WTC11 (cell line): ENCODE measurements around the gene AGAP5. TPM values are rescaled to one million over a fixed set of nuclear protein-coding genes. Genes with fewer than 3 reads are reported as not detected.
"Not testable (repeated sequence)": the region's sequence is repeated elsewhere in the genome, so short reads cannot be mapped to it uniquely, and the experiment has no call there.

Experiments used
- ATAC-seq: fragments of 200-7000 bp; cut with Tn5 transposase; 2 replicates; pipeline ENCODE4 v1.10.0; 2021; ENCODE audit warnings: mild to moderate bottlenecking, moderate library complexity
- CTCF ChIA-PET: fragments of 300-600 bp; sonication (Branson Sonifier 250); formaldehyde crosslinking; loops from one replicate; lab custom pipeline; 2021; ENCODE audit warnings: antibody characterized with exemption; lab: Charles Lee
- POLR2A ChIA-PET: fragments of 350-600 bp; sonication (Branson Sonifier 250); formaldehyde crosslinking; loops from one replicate; lab custom pipeline; 2021; ENCODE audit warnings: antibody characterized with exemption; lab: Charles Lee
- DNase-seq: peaks from one replicate; pipeline ENCODE4 v3.0.0; 2021; ENCODE audit warnings: low spot score
- H3K27ac Mint-ChIP-seq: 2 replicates; pipeline ENCODE4 v1.8.0; 2021; ENCODE audit warnings: mixed read lengths
- H3K27me3 Mint-ChIP-seq: 2 replicates; pipeline ENCODE4 v1.8.0; 2021; ENCODE audit warnings: low read depth, mild to moderate bottlenecking, moderate library complexity, mixed read lengths
- H3K36me3 Mint-ChIP-seq: 2 replicates; pipeline ENCODE4 v1.8.0; 2021; ENCODE audit warnings: mixed read lengths
- H3K4me1 Mint-ChIP-seq: 2 replicates; pipeline ENCODE4 v1.8.0; 2022; ENCODE audit warnings: mixed read lengths
- H3K4me3 Mint-ChIP-seq: 2 replicates; pipeline ENCODE4 v1.8.0; 2021; ENCODE audit warnings: mild to moderate bottlenecking, moderate library complexity, mixed read lengths
- H3K9me3 Mint-ChIP-seq: 2 replicates; pipeline ENCODE4 v1.8.0; 2021; ENCODE audit warnings: mixed read lengths
- CREM ChIP-seq: sonication (generic); formaldehyde crosslinking; IDR thresholded peaks from 2 replicates; pipeline ENCODE4 v1.8.1; 2022; ENCODE audit warnings: mild to moderate bottlenecking, missing genetic modification reagents, moderate library complexity
- FOXJ3 ChIP-seq: sonication (generic); formaldehyde crosslinking; IDR thresholded peaks from 2 replicates; pipeline ENCODE4 v1.9.0; 2021; ENCODE audit warnings: missing genetic modification reagents, mild to moderate bottlenecking, borderline replicate concordance
- FOXK1 ChIP-seq: sonication (generic); formaldehyde crosslinking; IDR thresholded peaks from 2 replicates; pipeline ENCODE4 v1.8.0; 2022; ENCODE audit warnings: mild to moderate bottlenecking, moderate library complexity, missing genetic modification reagents
- GABPB1 ChIP-seq: sonication (generic); formaldehyde crosslinking; IDR thresholded peaks from 2 replicates; pipeline ENCODE4 v1.8.1; 2023; ENCODE audit warnings: mild to moderate bottlenecking, missing genetic modification reagents
- JAZF1 ChIP-seq: fragments of 250-450 bp; sonication (Bioruptor Pico); IDR thresholded peaks from 2 replicates; pipeline ENCODE4 v1.9.0; 2021; ENCODE audit warnings: moderate library complexity, mild to moderate bottlenecking, inconsistent platforms
- NFYB ChIP-seq: sonication (generic); formaldehyde crosslinking; conservative IDR thresholded peaks from 2 replicates; pipeline ENCODE4 v1.8.0; 2022; ENCODE audit warnings: low read depth, missing genetic modification reagents
- RORB ChIP-seq: fragments of 250-450 bp; sonication (Bioruptor Pico); IDR thresholded peaks from 2 replicates; pipeline ENCODE4 v1.9.0; 2021; ENCODE audit warnings: mild to moderate bottlenecking
- SOX15 ChIP-seq: fragments of 250-450 bp; sonication (Bioruptor Pico); IDR thresholded peaks from 2 replicates; pipeline ENCODE4 v1.9.0; 2021; ENCODE audit warnings: mild to moderate bottlenecking
- TCF7 ChIP-seq: sonication (generic); formaldehyde crosslinking; IDR thresholded peaks from 2 replicates; pipeline ENCODE4 v1.8.0; 2022; ENCODE audit warnings: mild to moderate bottlenecking, low read depth, missing genetic modification reagents, moderate library complexity
- ZNF532 ChIP-seq: fragments of 250-450 bp; sonication (Bioruptor Pico); IDR thresholded peaks from 2 replicates; pipeline ENCODE4 v1.9.0; 2021; ENCODE audit warnings: mild to moderate bottlenecking, borderline replicate concordance
- total RNA-seq: library from RNA; stranded (reverse); gene quantifications from 3 replicates; pipeline ENCODE4 v1.2.3, GENCODE V29; 2021
- TF ChIP-seq, protein P1 (sequence below): sonication (generic); formaldehyde crosslinking; IDR thresholded peaks from 2 replicates; pipeline ENCODE4 v1.8.1; 2022; ENCODE audit warnings: mild to moderate bottlenecking, moderate library complexity, missing genetic modification reagents
- TF ChIP-seq, protein P2 (sequence below): sonication (generic); formaldehyde crosslinking; IDR thresholded peaks from 2 replicates; pipeline ENCODE4 v1.8.1; 2023; ENCODE audit warnings: mild to moderate bottlenecking, missing genetic modification reagents, borderline replicate concordance
- TF ChIP-seq, protein P3 (sequence below): fragments of 250-450 bp; sonication (Bioruptor Pico); IDR thresholded peaks from 2 replicates; pipeline ENCODE4 v1.9.0; 2021; ENCODE audit warnings: moderate library complexity, mild to moderate bottlenecking, inconsistent platforms, borderline replicate concordance
- TF ChIP-seq, protein P4 (sequence below): sonication (generic); formaldehyde crosslinking; conservative IDR thresholded peaks from 2 replicates; pipeline ENCODE4 v1.8.1; 2023; ENCODE audit warnings: mild to moderate bottlenecking, low read depth, missing genetic modification reagents, moderate library complexity
- TF ChIP-seq, protein P5 (sequence below): sonication (generic); formaldehyde crosslinking; IDR thresholded peaks from 2 replicates; pipeline ENCODE4 v1.8.1; 2022; ENCODE audit warnings: mild to moderate bottlenecking, missing genetic modification reagents, moderate library complexity, borderline replicate concordance
- TF ChIP-seq, protein P6 (sequence below): sonication (generic); formaldehyde crosslinking; conservative IDR thresholded peaks from 2 replicates; pipeline ENCODE4 v1.8.1; 2022; ENCODE audit warnings: mild to moderate bottlenecking, missing genetic modification reagents
- TF ChIP-seq, protein P7 (sequence below): fragments of 250-450 bp; sonication (Bioruptor Pico); IDR thresholded peaks from 2 replicates; pipeline ENCODE4 v1.9.0; 2021; ENCODE audit warnings: mild to moderate bottlenecking

Gene AGAP5
- total RNA-seq, 1 experiment from 2014 or later, result 7.5 TPM

DNA sequence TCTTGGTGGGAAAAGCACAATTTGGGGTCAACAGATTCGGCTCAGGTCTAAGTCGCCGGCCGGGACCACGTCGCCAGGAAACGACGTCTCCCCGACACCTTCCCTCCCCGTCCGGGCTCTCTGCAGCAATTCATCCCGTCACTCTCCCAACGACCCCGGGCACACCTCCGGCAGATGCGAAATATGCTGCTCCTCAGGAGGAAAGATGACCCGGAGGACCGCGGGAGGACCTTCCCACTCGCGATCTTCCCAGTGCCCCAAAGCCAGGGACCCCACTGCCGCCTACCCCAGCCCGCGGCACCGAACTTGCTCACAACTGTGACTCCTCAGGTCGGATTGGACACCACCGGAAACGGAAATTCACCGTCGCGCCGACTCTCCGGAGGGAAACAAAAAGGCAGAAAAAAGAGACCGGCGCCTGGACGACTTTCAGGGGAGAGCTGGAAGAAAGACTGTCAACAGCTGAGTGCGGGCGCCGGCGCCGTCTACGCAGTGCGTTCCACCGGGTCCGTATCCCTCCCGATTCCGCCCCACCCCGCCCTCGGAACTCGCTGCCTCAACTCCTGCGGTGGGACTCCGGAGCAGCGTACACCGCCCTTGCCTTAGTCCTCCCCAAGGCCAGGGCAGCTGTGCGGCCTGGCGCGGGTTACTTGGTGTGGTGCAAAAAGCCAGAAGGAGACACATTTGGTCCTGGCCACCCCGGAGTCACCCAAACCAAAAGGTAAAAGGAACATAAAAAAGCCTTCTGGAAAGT is 32.4 kb upstream of the AGAP5 start (continued):
- TF ChIP-seq, protein P1, sequence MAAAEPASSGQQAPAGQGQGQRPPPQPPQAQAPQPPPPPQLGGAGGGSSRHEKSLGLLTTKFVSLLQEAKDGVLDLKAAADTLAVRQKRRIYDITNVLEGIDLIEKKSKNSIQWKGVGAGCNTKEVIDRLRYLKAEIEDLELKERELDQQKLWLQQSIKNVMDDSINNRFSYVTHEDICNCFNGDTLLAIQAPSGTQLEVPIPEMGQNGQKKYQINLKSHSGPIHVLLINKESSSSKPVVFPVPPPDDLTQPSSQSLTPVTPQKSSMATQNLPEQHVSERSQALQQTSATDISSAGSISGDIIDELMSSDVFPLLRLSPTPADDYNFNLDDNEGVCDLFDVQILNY (CRISPR knock-in tag), result peak; percentile 32; the same call in 1 of the 2 replicates
- TF ChIP-seq TCF7 (no peak), CREM (CRISPR knock-in tag) (peak; percentile 89), SOX15 (CRISPR knock-in tag) (no peak), GABPB1 (CRISPR knock-in tag) (peak; percentile 94), FOXK1 (CRISPR knock-in tag) (peak; percentile 80; the same call in 1 of the 2 replicates)
- TF ChIP-seq, protein P2, sequence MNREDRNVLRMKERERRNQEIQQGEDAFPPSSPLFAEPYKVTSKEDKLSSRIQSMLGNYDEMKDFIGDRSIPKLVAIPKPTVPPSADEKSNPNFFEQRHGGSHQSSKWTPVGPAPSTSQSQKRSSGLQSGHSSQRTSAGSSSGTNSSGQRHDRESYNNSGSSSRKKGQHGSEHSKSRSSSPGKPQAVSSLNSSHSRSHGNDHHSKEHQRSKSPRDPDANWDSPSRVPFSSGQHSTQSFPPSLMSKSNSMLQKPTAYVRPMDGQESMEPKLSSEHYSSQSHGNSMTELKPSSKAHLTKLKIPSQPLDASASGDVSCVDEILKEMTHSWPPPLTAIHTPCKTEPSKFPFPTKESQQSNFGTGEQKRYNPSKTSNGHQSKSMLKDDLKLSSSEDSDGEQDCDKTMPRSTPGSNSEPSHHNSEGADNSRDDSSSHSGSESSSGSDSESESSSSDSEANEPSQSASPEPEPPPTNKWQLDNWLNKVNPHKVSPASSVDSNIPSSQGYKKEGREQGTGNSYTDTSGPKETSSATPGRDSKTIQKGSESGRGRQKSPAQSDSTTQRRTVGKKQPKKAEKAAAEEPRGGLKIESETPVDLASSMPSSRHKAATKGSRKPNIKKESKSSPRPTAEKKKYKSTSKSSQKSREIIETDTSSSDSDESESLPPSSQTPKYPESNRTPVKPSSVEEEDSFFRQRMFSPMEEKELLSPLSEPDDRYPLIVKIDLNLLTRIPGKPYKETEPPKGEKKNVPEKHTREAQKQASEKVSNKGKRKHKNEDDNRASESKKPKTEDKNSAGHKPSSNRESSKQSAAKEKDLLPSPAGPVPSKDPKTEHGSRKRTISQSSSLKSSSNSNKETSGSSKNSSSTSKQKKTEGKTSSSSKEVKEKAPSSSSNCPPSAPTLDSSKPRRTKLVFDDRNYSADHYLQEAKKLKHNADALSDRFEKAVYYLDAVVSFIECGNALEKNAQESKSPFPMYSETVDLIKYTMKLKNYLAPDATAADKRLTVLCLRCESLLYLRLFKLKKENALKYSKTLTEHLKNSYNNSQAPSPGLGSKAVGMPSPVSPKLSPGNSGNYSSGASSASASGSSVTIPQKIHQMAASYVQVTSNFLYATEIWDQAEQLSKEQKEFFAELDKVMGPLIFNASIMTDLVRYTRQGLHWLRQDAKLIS (CRISPR knock-in tag), result no peak
- TF ChIP-seq, protein P3, sequence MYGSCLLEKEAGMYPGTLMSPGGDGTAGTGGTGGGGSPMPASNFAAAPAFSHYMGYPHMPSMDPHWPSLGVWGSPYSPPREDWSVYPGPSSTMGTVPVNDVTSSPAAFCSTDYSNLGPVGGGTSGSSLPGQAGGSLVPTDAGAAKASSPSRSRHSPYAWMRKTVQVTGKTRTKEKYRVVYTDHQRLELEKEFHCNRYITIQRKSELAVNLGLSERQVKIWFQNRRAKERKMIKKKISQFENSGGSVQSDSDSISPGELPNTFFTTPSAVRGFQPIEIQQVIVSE, result no peak
- TF ChIP-seq, protein P4, sequence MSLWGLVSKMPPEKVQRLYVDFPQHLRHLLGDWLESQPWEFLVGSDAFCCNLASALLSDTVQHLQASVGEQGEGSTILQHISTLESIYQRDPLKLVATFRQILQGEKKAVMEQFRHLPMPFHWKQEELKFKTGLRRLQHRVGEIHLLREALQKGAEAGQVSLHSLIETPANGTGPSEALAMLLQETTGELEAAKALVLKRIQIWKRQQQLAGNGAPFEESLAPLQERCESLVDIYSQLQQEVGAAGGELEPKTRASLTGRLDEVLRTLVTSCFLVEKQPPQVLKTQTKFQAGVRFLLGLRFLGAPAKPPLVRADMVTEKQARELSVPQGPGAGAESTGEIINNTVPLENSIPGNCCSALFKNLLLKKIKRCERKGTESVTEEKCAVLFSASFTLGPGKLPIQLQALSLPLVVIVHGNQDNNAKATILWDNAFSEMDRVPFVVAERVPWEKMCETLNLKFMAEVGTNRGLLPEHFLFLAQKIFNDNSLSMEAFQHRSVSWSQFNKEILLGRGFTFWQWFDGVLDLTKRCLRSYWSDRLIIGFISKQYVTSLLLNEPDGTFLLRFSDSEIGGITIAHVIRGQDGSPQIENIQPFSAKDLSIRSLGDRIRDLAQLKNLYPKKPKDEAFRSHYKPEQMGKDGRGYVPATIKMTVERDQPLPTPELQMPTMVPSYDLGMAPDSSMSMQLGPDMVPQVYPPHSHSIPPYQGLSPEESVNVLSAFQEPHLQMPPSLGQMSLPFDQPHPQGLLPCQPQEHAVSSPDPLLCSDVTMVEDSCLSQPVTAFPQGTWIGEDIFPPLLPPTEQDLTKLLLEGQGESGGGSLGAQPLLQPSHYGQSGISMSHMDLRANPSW, result no peak

DNA sequence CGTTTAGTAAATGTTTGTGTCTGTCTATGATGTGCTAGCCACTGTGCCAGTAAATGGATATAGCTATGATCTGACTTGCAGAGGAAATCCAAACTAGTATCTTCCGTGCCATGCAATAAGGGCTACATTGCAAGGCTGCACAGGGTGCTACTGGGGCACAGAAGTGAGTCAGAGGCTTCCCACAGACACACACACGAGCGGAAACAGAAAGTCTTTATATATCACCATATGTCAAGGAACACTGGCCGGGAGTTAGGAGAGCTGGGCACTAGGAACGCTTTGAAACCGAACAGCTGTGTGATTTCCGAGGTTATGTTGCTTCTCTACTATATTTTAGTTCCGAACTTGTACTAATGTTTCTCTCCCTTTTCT is 31.9 kb upstream of the AGAP5 start:
- peaks cover 19% of the 10 kb centered on the region for H3K36me3 Mint-ChIP-seq
- H3K4me3 Mint-ChIP-seq, result peak overlapping the region; percentile 95
- H3K4me1 Mint-ChIP-seq, ATAC-seq, H3K9me3 Mint-ChIP-seq, H3K27me3 Mint-ChIP-seq, DNase-seq: not testable (repeated sequence)
- POLR2A ChIA-PET, result interaction anchor here (0.8 to 3.3 kb wide), 3 partner anchors 12 to 82 kb away, joined by 3 to 19 read pairs (median 3); partner anchors contain the start of gene SEC24C
- CTCF ChIA-PET, result interaction anchor here (0.7 to 2.0 kb wide), 5 partner anchors 12 to 200 kb away, joined by 3 to 5 read pairs (median 4); no protein-coding TSS in a partner anchor
- H3K27ac Mint-ChIP-seq, result peak overlapping the region; percentile 97

DNA sequence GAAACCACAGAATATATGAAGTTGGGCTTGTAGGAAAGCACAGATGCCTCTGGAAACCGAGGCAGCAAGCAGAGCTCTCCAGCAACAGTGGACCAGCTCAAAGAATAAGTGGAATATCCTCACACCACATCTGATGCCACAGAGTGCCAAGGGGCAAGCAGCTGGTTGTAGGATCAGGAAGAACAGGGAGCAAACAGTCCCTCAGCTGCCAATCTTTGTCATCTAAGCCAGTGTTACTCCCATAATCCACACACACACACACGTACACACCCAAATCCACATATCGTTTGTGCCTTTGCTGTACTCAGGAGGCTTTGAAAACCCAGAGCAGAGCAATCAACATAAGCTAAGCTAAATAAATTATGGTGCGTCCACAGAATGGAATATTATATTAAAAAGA is 25.6 kb upstream of the AGAP5 start:
- peaks cover 39% of the 10 kb centered on the region for H3K36me3 Mint-ChIP-seq
- no peaks in the 10 kb centered on the region for H3K27me3 Mint-ChIP-seq
- H3K4me3 Mint-ChIP-seq, result no peak overlapping the region
- H3K9me3 Mint-ChIP-seq, result no peaks in the 10 kb centered on the region
- ATAC-seq, result no peak
- no peak overlapping the region for H3K27ac Mint-ChIP-seq
- DNase-seq, result no peak
- CTCF ChIA-PET, result no interaction called here
- POLR2A ChIA-PET, result no interaction called here
- no peaks in the 10 kb centered on the region for H3K4me1 Mint-ChIP-seq
- TF ChIP-seq, protein P5, sequence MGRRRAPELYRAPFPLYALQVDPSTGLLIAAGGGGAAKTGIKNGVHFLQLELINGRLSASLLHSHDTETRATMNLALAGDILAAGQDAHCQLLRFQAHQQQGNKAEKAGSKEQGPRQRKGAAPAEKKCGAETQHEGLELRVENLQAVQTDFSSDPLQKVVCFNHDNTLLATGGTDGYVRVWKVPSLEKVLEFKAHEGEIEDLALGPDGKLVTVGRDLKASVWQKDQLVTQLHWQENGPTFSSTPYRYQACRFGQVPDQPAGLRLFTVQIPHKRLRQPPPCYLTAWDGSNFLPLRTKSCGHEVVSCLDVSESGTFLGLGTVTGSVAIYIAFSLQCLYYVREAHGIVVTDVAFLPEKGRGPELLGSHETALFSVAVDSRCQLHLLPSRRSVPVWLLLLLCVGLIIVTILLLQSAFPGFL (CRISPR knock-in tag), result no peak
- TF ChIP-seq ZNF532 (CRISPR knock-in tag), result no peak
- no peak for TF ChIP-seq FOXJ3 (CRISPR knock-in tag)
- no peak for TF ChIP-seq NFYB (CRISPR knock-in tag)
- TF ChIP-seq JAZF1 (CRISPR knock-in tag), result no peak
- TF ChIP-seq, protein P6, sequence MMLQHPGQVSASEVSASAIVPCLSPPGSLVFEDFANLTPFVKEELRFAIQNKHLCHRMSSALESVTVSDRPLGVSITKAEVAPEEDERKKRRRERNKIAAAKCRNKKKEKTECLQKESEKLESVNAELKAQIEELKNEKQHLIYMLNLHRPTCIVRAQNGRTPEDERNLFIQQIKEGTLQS (CRISPR knock-in tag), result no peak
- TF ChIP-seq, protein P7, sequence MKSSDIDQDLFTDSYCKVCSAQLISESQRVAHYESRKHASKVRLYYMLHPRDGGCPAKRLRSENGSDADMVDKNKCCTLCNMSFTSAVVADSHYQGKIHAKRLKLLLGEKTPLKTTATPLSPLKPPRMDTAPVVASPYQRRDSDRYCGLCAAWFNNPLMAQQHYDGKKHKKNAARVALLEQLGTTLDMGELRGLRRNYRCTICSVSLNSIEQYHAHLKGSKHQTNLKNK, result no peak
- TF ChIP-seq RORB (CRISPR knock-in tag), result no peak
